ENCODE measurements around the gene CGREF1. TPM values are rescaled to one million over a fixed set of nuclear protein-coding genes. Genes with fewer than 3 reads are reported as not detected.

CGREF1 gene
- total and polyA plus RNA-seq, 2 donors (not counting 1 experiment from before 2014, with no cell fraction given), result not detected

GRCh38 chr2:27092696-27093429 is 26.1 kb downstream of the CGREF1 start:
- CTCF ChIA-PET, result interaction anchor here (0.7 to 1.3 kb wide), 2 partner anchors 187 to 189 kb away, joined by 3 to 5 read pairs; no protein-coding TSS in a partner anchor
- no peak overlapping the region for H3K4me3 ChIP-seq (ENCODE audit: control extremely low read depth in 1 of 5, extremely low read depth in 1 of 5, insufficient read depth in 1 of 5, low read depth in 2 of 5, low read length in 4 of 5)
- no peak overlapping the region for H3K9ac ChIP-seq (ENCODE audit: low read length)
- no peaks in the 10 kb centered on the region for H3K27me3 ChIP-seq (replicated peaks in 1 of 4; ENCODE audit: control extremely low read depth in 1 of 4, control insufficient read depth in 3 of 4, insufficient read depth in 4 of 4, low read length in 3 of 4)
- ATAC-seq (ENCODE audit: low read depth), result no peak
- no peak overlapping the region for H2AFZ ChIP-seq (ENCODE audit: insufficient read depth, low read depth, low read length, poor library complexity, severe bottlenecking)
- no peaks in the 10 kb centered on the region for H3K79me2 ChIP-seq (ENCODE audit: control insufficient read depth, insufficient read depth, low read length)
- Mint-ChIP-seq H3K27ac (no peak overlapping the region), H3K4me1 (peaks cover 11% of the 10 kb centered on the region), H3K27me3 (no peaks in the 10 kb centered on the region), H3K4me3 (no peak overlapping the region), H3K9me3 (ENCODE audit: insufficient read depth) (no peaks in the 10 kb centered on the region)
- WGBS (ENCODE audit: insufficient coverage), result 86% methylated on average over 10 of the region's 10 CpGs
- intact Hi-C loops (cut with micrococcal nuclease), result no loop called here
- POLR2A ChIA-PET, result no interaction called here
- no peaks in the 10 kb centered on the region for H4K20me1 ChIP-seq (ENCODE audit: control insufficient read depth, insufficient read depth, low read length, poor library complexity, severe bottlenecking)
- no peaks in the 10 kb centered on the region for H3K36me3 ChIP-seq (replicated peaks in 1 of 2; ENCODE audit: control extremely low read depth in 1 of 2, control insufficient read depth in 1 of 2, extremely low read depth in 1 of 2, insufficient read depth in 2 of 2, low read length in 1 of 2)
- H3K9me3 ChIP-seq (ENCODE audit: control extremely low read depth in 1 of 3, control insufficient read depth in 2 of 3, insufficient read depth in 1 of 3, low read length in 2 of 3), result no peaks in the 10 kb centered on the region
- peaks cover 6 to 9% of the 10 kb centered on the region in 2 donors for H3K4me1 ChIP-seq (ENCODE audit: control insufficient read depth in 2 of 2, insufficient read depth in 2 of 2, low read length in 2 of 2)
- H3K27ac ChIP-seq (ENCODE audit: low read length in 2 of 2), result no peak overlapping the region
- H3K4me2 ChIP-seq (replicated peaks; ENCODE audit: low read depth, low read length, poor library complexity, severe bottlenecking), result no peak overlapping the region
- no peak for TF ChIP-seq EZH2 (IDR thresholded peaks at IDR 0.05; ENCODE audit: borderline replicate concordance, insufficient read depth, low read depth, low read length, poor library complexity, severe bottlenecking)
- TF ChIP-seq CTCF (IDR thresholded peaks at IDR 0.05), result no peak
- no peak for DNase-seq
